ENCODE measurements around the gene PSMG4. TPM values are rescaled to one million over a fixed set of nuclear protein-coding genes. Genes with fewer than 3 reads are reported as not detected.

PSMG4 gene
- total and polyA plus RNA-seq, 5 donors: 7.9 to 16.7 (median 10.2) TPM

GRCh38 chr6:3230900-3231246 is 27.9 kb upstream of the PSMG4 start:
- H3K4me3 ChIP-seq (ENCODE audit: low read length): peak overlapping the region; percentile 83
- intact Hi-C loops (cut with DNase I): loop anchor here in 1 of 4 donors (5.0 kb wide), 1 partner anchor 69 kb away; no protein-coding TSS in a partner anchor
- H3K9me3 ChIP-seq (ENCODE audit: control insufficient read depth, low read length): no peaks in the 10 kb centered on the region
- ATAC-seq (no peak), DNase-seq (no peak)
- no peaks in the 10 kb centered on the region for H3K27me3 ChIP-seq (ENCODE audit: control insufficient read depth, insufficient read depth)
- 2% methylated on average over 11 of the region's 11 CpGs for WGBS
- H3K27ac ChIP-seq (ENCODE audit: low read length): peak overlapping the region; percentile 40
- peaks cover 6% of the 10 kb centered on the region for H3K4me1 ChIP-seq (ENCODE audit: control insufficient read depth, insufficient read depth, low read length)

DNA sequence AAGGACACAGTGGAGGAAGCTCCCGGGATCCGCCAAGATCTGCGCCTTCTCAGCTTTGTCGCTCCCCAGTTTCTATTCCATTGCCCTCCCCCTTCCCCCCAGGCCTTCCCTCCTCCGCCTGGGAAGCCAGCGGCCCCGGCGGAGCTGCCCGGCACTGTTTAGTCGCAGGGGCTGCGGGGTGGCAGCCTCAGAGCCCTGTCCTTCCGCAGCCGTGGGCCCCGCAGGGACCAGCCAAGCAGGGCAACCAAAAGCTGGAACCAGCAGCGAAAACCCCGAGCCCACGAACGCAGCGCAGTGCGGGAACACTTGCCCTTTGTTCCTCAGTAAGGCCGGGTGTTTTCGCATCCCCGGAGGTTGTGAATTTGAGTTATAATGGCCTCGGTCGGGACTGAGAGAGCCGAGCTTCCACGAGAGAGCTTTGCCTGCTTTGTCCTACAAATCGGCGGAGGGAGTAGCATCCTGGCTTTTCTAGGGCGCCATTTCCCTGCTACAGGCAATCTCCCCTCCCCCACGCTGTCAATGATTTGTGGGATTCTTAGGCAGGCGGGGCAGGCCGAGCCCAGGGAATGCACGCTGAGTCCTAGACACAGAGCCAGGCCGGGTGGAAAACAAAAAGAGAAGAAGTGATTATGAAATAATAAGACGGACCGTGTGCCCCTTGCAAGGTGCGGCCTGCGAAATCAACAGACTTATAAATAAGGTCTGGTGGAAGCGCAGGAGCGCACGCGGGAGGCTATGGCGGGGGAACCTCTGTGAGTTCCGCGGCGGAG is 27.3 kb upstream of the PSMG4 start:
- Histone ChIP-seq H3K4me1 (ENCODE audit: control insufficient read depth, insufficient read depth, low read length) (peaks cover 6% of the 10 kb centered on the region), H3K9me3 (ENCODE audit: control insufficient read depth, low read length) (no peaks in the 10 kb centered on the region), H3K27ac (ENCODE audit: low read length) (peak overlapping the region; percentile 40), H3K4me3 (ENCODE audit: low read length) (peak overlapping the region; percentile 83), H3K27me3 (ENCODE audit: control insufficient read depth, insufficient read depth) (no peaks in the 10 kb centered on the region)
- peak; percentile 75 to 85 (median 84) for DNase-seq
- WGBS: under 1% methylated on average over 47 of the region's 47 CpGs
- intact Hi-C loops (cut with DNase I): loop anchor here in 1 of 4 donors (5.0 kb wide), 1 partner anchor 69 kb away; no protein-coding TSS in a partner anchor
- peak; percentile 81 to 82 for ATAC-seq

DNA sequence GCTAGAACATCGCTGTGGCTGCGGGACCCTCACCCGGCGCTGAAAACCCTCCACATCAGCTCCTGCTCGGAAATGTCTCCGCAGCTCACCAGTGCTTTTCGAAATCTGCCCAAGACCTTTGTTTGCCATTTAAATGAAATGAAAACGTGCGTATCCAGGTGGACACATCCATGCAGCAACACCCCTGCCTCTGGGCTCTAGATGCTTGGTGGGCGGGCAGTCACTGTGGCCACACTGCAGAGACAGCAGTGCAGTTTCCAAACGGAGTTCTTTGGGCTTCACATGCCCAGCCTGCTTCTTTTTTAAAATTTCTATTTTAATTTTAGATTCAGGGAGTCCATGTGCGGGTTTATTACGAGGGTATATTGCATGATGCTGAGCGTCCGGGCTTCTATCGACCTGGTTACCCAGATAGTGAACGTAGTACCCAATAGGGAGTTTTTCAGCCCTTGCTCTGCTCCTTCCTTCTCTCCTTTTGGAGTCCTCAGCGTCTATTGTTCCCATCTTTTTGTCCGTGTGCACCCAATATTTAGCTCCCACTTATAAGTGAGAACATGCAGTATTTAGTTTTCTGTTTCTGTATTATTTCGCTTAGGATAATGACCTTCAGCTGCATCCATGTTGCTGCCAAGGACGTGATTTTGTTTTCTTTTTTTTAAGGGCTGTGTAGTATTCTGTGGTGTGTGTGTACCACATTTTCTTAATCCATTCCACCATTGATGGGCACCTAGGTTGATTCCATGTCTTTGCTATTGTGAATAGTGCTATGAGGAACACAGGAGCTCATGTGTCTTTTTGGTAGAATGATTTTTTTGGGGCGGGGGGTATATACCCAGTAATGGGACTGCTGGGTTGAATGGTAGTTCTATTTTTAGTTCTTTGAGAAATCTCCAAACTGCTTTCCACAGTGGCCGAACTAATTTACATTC is 26.5 kb upstream of the PSMG4 start:
- intact Hi-C loops (cut with DNase I): loop anchor here in 1 of 4 donors (5.0 kb wide), 1 partner anchor 70 kb away; no protein-coding TSS in a partner anchor
- Histone ChIP-seq H3K27me3 (ENCODE audit: control insufficient read depth, insufficient read depth) (no peaks in the 10 kb centered on the region), H3K4me3 (ENCODE audit: low read length) (peak overlapping the region; percentile 83), H3K9me3 (ENCODE audit: control insufficient read depth, low read length) (no peaks in the 10 kb centered on the region), H3K27ac (ENCODE audit: low read length) (no peak overlapping the region), H3K4me1 (ENCODE audit: control insufficient read depth, insufficient read depth, low read length) (peaks cover 6% of the 10 kb centered on the region)
- ATAC-seq (no peak), DNase-seq (no peak)
- WGBS: 27% methylated on average over 23 of the region's 23 CpGs

- H3K9me3 ChIP-seq (ENCODE audit: control insufficient read depth, low read length): no peaks in the 10 kb centered on the region
- no peak for ATAC-seq
- DNase-seq: no peak
- no peak overlapping the region for H3K27ac ChIP-seq (ENCODE audit: low read length)
- peaks cover 6% of the 10 kb centered on the region for H3K4me1 ChIP-seq (ENCODE audit: control insufficient read depth, insufficient read depth, low read length)
- intact Hi-C loops (cut with DNase I): loop anchor here in 1 of 4 donors (5.0 kb wide), 1 partner anchor 71 kb away; no protein-coding TSS in a partner anchor
- H3K4me3 ChIP-seq (ENCODE audit: low read length): no peak overlapping the region
- no peaks in the 10 kb centered on the region for H3K27me3 ChIP-seq (ENCODE audit: control insufficient read depth, insufficient read depth)
- WGBS: 92% methylated on average over 3 of the region's 3 CpGs
These were observed 25.4 kb upstream of the PSMG4 start for GRCh38 chr6:3233321-3233720.

GRCh38 chr6:3233904-3234303 is 24.8 kb upstream of the PSMG4 start:
- Histone ChIP-seq H3K4me3 (ENCODE audit: low read length) (no peak overlapping the region), H3K4me1 (ENCODE audit: control insufficient read depth, insufficient read depth, low read length) (peaks cover 4% of the 10 kb centered on the region), H3K9me3 (ENCODE audit: control insufficient read depth, low read length) (no peaks in the 10 kb centered on the region), H3K27me3 (ENCODE audit: control insufficient read depth, insufficient read depth) (no peaks in the 10 kb centered on the region), H3K27ac (ENCODE audit: low read length) (no peak overlapping the region)
- WGBS: 87% methylated on average over 3 of the region's 3 CpGs
- intact Hi-C loops (cut with DNase I): loop anchor here in 1 of 4 donors (5.0 kb wide), 1 partner anchor 72 kb away; no protein-coding TSS in a partner anchor
- ATAC-seq (no peak), DNase-seq (no peak)

DNA sequence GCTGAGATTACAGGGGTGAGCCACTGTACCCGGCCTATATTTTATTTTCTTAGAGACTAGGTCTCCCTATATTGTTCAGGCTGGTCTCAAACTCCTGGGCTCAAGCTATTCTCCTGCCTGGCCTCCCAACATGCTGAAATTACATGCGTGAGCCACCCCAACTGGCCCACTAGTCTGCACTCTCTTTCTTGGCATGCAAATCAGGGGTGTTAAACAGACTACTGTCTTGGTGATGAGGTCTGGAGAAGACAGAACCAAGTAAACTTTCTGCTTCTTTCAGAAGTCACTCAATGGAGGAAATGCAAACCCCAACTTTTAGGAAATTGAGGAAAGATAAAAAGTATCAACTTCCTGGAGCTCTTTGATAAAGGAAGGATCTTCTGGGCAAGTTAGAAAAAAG is 23.3 kb upstream of the PSMG4 start:
- ATAC-seq (no peak), DNase-seq (no peak)
- Histone ChIP-seq H3K4me3 (ENCODE audit: low read length) (no peak overlapping the region), H3K4me1 (ENCODE audit: control insufficient read depth, insufficient read depth, low read length) (peaks cover 4% of the 10 kb centered on the region), H3K27me3 (ENCODE audit: control insufficient read depth, insufficient read depth) (no peaks in the 10 kb centered on the region), H3K9me3 (ENCODE audit: control insufficient read depth, low read length) (no peaks in the 10 kb centered on the region), H3K27ac (ENCODE audit: low read length) (no peak overlapping the region)
- WGBS: 91% methylated on average over 2 of the region's 2 CpGs
- intact Hi-C loops (cut with DNase I): no loop called here

DNA sequence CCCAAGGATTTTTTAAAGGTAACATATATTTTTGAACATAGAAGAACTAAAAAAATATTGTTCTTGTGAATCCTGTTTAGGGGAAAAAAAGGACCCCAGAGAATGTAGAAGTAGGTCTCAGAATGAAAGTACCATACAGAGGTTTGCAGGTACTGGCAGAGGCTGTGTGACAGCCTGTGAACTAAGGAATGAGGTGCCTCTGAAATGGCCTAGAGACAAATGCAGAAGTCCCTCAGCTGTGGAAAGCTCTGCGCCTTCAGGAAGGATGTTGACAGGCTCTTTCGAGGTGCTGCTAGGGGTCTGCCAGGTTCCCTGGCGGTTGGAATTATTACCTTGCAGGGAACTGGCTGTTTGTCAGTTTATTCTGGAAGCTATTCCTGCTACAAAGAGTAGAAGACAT is 22.7 kb upstream of the PSMG4 start:
- no peak overlapping the region for H3K4me3 ChIP-seq (ENCODE audit: low read length)
- WGBS: 61% methylated on average over 3 of the region's 3 CpGs
- ATAC-seq (no peak), DNase-seq (no peak)
- intact Hi-C loops (cut with DNase I): no loop called here
- peaks cover 4% of the 10 kb centered on the region for H3K4me1 ChIP-seq (ENCODE audit: control insufficient read depth, insufficient read depth, low read length)
- no peaks in the 10 kb centered on the region for H3K27me3 ChIP-seq (ENCODE audit: control insufficient read depth, insufficient read depth)
- H3K9me3 ChIP-seq (ENCODE audit: control insufficient read depth, low read length): no peaks in the 10 kb centered on the region
- no peak overlapping the region for H3K27ac ChIP-seq (ENCODE audit: low read length)

- H3K4me3 ChIP-seq (ENCODE audit: low read length): no peak overlapping the region
- 80% methylated on average over 24 of the region's 24 CpGs for WGBS
- H3K27ac ChIP-seq (ENCODE audit: low read length): no peak overlapping the region
- intact Hi-C loops (cut with DNase I): no loop called here
- DNase-seq (no peak), ATAC-seq (no peak)
- H3K9me3 ChIP-seq (ENCODE audit: control insufficient read depth, low read length): no peaks in the 10 kb centered on the region
- no peaks in the 10 kb centered on the region for H3K27me3 ChIP-seq (ENCODE audit: control insufficient read depth, insufficient read depth)
- no peaks in the 10 kb centered on the region for H3K4me1 ChIP-seq (ENCODE audit: control insufficient read depth, insufficient read depth, low read length)
These were observed 20.7 kb upstream of the PSMG4 start for GRCh38 chr6:3237761-3238662.

DNA sequence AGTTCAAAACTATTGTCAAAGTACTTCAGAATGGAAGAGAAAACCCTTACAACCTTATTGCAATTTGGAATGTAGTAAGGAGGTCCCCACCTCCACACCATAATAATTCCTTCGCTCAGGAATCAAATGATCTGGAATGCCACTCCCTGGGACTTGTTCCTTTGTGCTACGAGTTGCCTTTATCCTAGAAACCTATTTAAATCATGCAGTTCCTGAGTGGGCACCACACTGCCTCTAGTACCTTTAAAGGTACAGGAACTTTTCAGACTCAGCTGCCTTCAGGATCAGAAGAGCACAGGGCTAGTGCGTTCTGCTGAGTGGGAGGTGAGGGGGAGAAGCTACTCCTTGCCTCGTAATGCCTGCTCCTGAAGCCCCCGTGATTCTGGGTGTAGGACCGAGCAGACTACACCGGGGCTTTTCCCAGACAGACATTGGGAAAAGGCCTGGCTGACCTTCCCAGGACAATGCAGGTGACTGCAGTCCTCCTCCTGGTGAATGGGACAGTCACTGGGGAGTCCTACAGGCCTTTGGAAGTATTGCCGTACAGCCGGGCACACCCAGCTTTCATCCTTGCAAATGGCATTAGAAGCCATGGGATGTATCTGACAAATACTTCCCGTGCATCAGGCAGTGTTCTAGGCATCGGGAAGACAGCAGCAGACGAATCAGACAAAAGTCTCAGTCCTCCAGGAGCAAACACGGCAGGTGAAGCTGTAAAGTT is 19.5 kb upstream of the PSMG4 start:
- H3K9me3 ChIP-seq (ENCODE audit: control insufficient read depth, low read length): no peaks in the 10 kb centered on the region
- no peak for DNase-seq
- H3K27ac ChIP-seq (ENCODE audit: low read length): no peak overlapping the region
- no peak for ATAC-seq
- no peak overlapping the region for H3K4me3 ChIP-seq (ENCODE audit: low read length)
- H3K27me3 ChIP-seq (ENCODE audit: control insufficient read depth, insufficient read depth): no peaks in the 10 kb centered on the region
- H3K4me1 ChIP-seq (ENCODE audit: control insufficient read depth, insufficient read depth, low read length): no peaks in the 10 kb centered on the region
- intact Hi-C loops (cut with DNase I): no loop called here
- 85% methylated on average over 13 of the region's 13 CpGs for WGBS

DNA sequence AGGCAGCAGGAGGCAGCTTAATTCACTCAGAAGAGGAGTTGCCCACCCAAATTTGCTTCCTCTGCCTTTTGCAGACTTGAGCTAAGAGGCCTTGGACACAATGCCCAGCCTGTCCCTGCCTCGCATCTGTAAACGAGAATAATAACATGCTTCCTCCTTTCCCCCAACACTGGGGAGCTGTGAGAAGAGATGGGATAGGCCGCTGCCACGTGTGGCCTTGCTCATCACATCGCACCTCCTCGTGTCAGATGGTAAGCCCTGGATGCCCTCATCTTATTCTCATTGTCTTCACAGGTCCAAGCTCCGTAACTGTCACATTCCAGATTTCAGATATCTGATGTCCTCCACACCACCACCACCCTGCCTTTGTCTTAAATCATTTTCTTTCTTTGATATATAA is 18.2 kb upstream of the PSMG4 start:
- Histone ChIP-seq H3K4me3 (ENCODE audit: low read length) (no peak overlapping the region), H3K27ac (ENCODE audit: low read length) (no peak overlapping the region), H3K4me1 (ENCODE audit: control insufficient read depth, insufficient read depth, low read length) (no peaks in the 10 kb centered on the region), H3K9me3 (ENCODE audit: control insufficient read depth, low read length) (no peaks in the 10 kb centered on the region), H3K27me3 (ENCODE audit: control insufficient read depth, insufficient read depth) (no peaks in the 10 kb centered on the region)
- no peak for DNase-seq
- ATAC-seq: no peak
- intact Hi-C loops (cut with DNase I): loop anchor here in 1 of 4 donors (5.0 kb wide), 1 partner anchor 103 kb away; no protein-coding TSS in a partner anchor
- WGBS: 53% methylated on average over 7 of the region's 7 CpGs
